ENCODE data around the gene CCDC124.
"Not testable (repeated sequence)": the region's sequence is repeated elsewhere in the genome, so short reads cannot be mapped to it uniquely, and the experiment has no call there.

CCDC124 gene

GRCh38 chr19:17932485-17933338 lies at the start of gene CCDC124:
CCDC124 (plus strand) TSS chr19:17933015; CDS start chr19:17936421, 3,406 bp downstream.
- Histone ChIP-seq H3K9me3 (ENCODE audit: control insufficient read depth, low read length) (no peaks in the 10 kb centered on the region), H3K36me3 (ENCODE audit: control insufficient read depth, insufficient read depth, low read length, severe bottlenecking) (no peaks in the 10 kb centered on the region), H3K9ac (ENCODE audit: low read length) (peak within 1 kb of the TSS; percentile 96), H3K4me1 (ENCODE audit: control insufficient read depth, insufficient read depth, low read length) (peaks cover 19% of the 10 kb centered on the region), H3K4me3 (ENCODE audit: low read length) (peak within 1 kb of the TSS; percentile 96), H3K27me3 (replicated peaks; ENCODE audit: control insufficient read depth, insufficient read depth, low read length) (peaks cover 11% of the 10 kb centered on the region)
- peak; percentile 96 for DNase-seq (ENCODE audit: low read depth)

- H3K27me3 ChIP-seq (replicated peaks; ENCODE audit: control insufficient read depth, insufficient read depth, low read length), result peaks cover 18% of the 10 kb centered on the region
- DNase-seq (ENCODE audit: low read depth), result no peak
These were observed 49.0 kb upstream of the CCDC124 start for GRCh38 chr19:17883627-17884410.

GRCh38 chr19:17886515-17886914 lies 46.3 kb upstream of the CCDC124 start:
- Histone ChIP-seq H3K9ac (ENCODE audit: low read length) (no peak overlapping the region), H3K36me3 (ENCODE audit: control insufficient read depth, insufficient read depth, low read length, severe bottlenecking) (no peaks in the 10 kb centered on the region), H3K9me3 (ENCODE audit: control insufficient read depth, low read length) (no peaks in the 10 kb centered on the region), H3K4me1 (ENCODE audit: control insufficient read depth, insufficient read depth, low read length) (no peaks in the 10 kb centered on the region), H3K27me3 (replicated peaks; ENCODE audit: control insufficient read depth, insufficient read depth, low read length) (peaks cover 21% of the 10 kb centered on the region), H3K4me3 (ENCODE audit: low read length) (no peak overlapping the region)
- no peak for DNase-seq (ENCODE audit: low read depth)

More at GRCh38 chr19:17883627-17884410, 49.0 kb upstream of the CCDC124 start:
- no peaks in the 10 kb centered on the region for H3K4me1 ChIP-seq (ENCODE audit: control insufficient read depth, insufficient read depth, low read length)
- no peaks in the 10 kb centered on the region for H3K36me3 ChIP-seq (ENCODE audit: control insufficient read depth, insufficient read depth, low read length, severe bottlenecking)
- no peak overlapping the region for H3K9ac ChIP-seq (ENCODE audit: low read length)
- no peak overlapping the region for H3K4me3 ChIP-seq (ENCODE audit: low read length)
- no peaks in the 10 kb centered on the region for H3K9me3 ChIP-seq (ENCODE audit: control insufficient read depth, low read length)

- H3K9me3 ChIP-seq (ENCODE audit: control insufficient read depth, low read length); H3K9ac ChIP-seq (ENCODE audit: low read length); DNase-seq (ENCODE audit: low read depth); H3K4me1 ChIP-seq (ENCODE audit: control insufficient read depth, insufficient read depth, low read length); H3K4me3 ChIP-seq (ENCODE audit: low read length); H3K36me3 ChIP-seq (ENCODE audit: control insufficient read depth, insufficient read depth, low read length, severe bottlenecking): not testable (repeated sequence)
- peaks cover 20% of the 10 kb centered on the region for H3K27me3 ChIP-seq (replicated peaks; ENCODE audit: control insufficient read depth, insufficient read depth, low read length)
These were observed 45.6 kb upstream of the CCDC124 start for GRCh38 chr19:17887221-17887620.

GRCh38 chr19:17888260-17888659 lies 44.6 kb upstream of the CCDC124 start:
- H3K27me3 ChIP-seq (replicated peaks; ENCODE audit: control insufficient read depth, insufficient read depth, low read length), result peaks cover 20% of the 10 kb centered on the region
- H3K9ac ChIP-seq (ENCODE audit: low read length), result no peak overlapping the region
- H3K4me1 ChIP-seq (ENCODE audit: control insufficient read depth, insufficient read depth, low read length), result no peaks in the 10 kb centered on the region
- H3K9me3 ChIP-seq (ENCODE audit: control insufficient read depth, low read length), result no peaks in the 10 kb centered on the region
- H3K36me3 ChIP-seq (ENCODE audit: control insufficient read depth, insufficient read depth, low read length, severe bottlenecking), result no peaks in the 10 kb centered on the region
- DNase-seq (ENCODE audit: low read depth), result no peak
- H3K4me3 ChIP-seq (ENCODE audit: low read length), result no peak overlapping the region

GRCh38 chr19:17889609-17890214 lies 43.1 kb upstream of the CCDC124 start:
- H3K27me3 ChIP-seq (replicated peaks; ENCODE audit: control insufficient read depth, insufficient read depth, low read length), result peaks cover 28% of the 10 kb centered on the region
- no peak overlapping the region for H3K9ac ChIP-seq (ENCODE audit: low read length)
- no peaks in the 10 kb centered on the region for H3K4me1 ChIP-seq (ENCODE audit: control insufficient read depth, insufficient read depth, low read length)
- H3K36me3 ChIP-seq (ENCODE audit: control insufficient read depth, insufficient read depth, low read length, severe bottlenecking), result no peaks in the 10 kb centered on the region
- DNase-seq (ENCODE audit: low read depth), result peak; percentile 70
- no peaks in the 10 kb centered on the region for H3K9me3 ChIP-seq (ENCODE audit: control insufficient read depth, low read length)
- H3K4me3 ChIP-seq (ENCODE audit: low read length), result no peak overlapping the region

- H3K36me3 ChIP-seq (ENCODE audit: control insufficient read depth, insufficient read depth, low read length, severe bottlenecking), result no peaks in the 10 kb centered on the region
- no peak for DNase-seq (ENCODE audit: low read depth)
- H3K4me1 ChIP-seq (ENCODE audit: control insufficient read depth, insufficient read depth, low read length), result no peaks in the 10 kb centered on the region
- H3K4me3 ChIP-seq (ENCODE audit: low read length), result no peak overlapping the region
- H3K9me3 ChIP-seq (ENCODE audit: control insufficient read depth, low read length), result no peaks in the 10 kb centered on the region
- peaks cover 40% of the 10 kb centered on the region for H3K27me3 ChIP-seq (replicated peaks; ENCODE audit: control insufficient read depth, insufficient read depth, low read length)
- no peak overlapping the region for H3K9ac ChIP-seq (ENCODE audit: low read length)
These were observed 39.0 kb upstream of the CCDC124 start for GRCh38 chr19:17893766-17894165.

- H3K27me3 ChIP-seq (replicated peaks; ENCODE audit: control insufficient read depth, insufficient read depth, low read length), result peaks cover 5% of the 10 kb centered on the region
- no peak overlapping the region for H3K4me3 ChIP-seq (ENCODE audit: low read length)
- no peaks in the 10 kb centered on the region for H3K4me1 ChIP-seq (ENCODE audit: control insufficient read depth, insufficient read depth, low read length)
- DNase-seq (ENCODE audit: low read depth), result peak; percentile 41
- peaks cover 1% of the 10 kb centered on the region for H3K9me3 ChIP-seq (ENCODE audit: control insufficient read depth, low read length)
- no peaks in the 10 kb centered on the region for H3K36me3 ChIP-seq (ENCODE audit: control insufficient read depth, insufficient read depth, low read length, severe bottlenecking)
- no peak overlapping the region for H3K9ac ChIP-seq (ENCODE audit: low read length)
These were observed 30.1 kb upstream of the CCDC124 start for GRCh38 chr19:17902701-17903100.

GRCh38 chr19:17908244-17908643 lies 24.6 kb upstream of the CCDC124 start:
- H3K36me3 ChIP-seq (ENCODE audit: control insufficient read depth, insufficient read depth, low read length, severe bottlenecking), result no peaks in the 10 kb centered on the region
- DNase-seq (ENCODE audit: low read depth), result no peak
- H3K4me1 ChIP-seq (ENCODE audit: control insufficient read depth, insufficient read depth, low read length), result no peaks in the 10 kb centered on the region
- peaks cover 13% of the 10 kb centered on the region for H3K9me3 ChIP-seq (ENCODE audit: control insufficient read depth, low read length)
- no peaks in the 10 kb centered on the region for H3K27me3 ChIP-seq (replicated peaks; ENCODE audit: control insufficient read depth, insufficient read depth, low read length)
- H3K9ac ChIP-seq (ENCODE audit: low read length), result no peak overlapping the region
- H3K4me3 ChIP-seq (ENCODE audit: low read length), result no peak overlapping the region

- DNase-seq (ENCODE audit: low read depth), result no peak
- H3K9ac ChIP-seq (ENCODE audit: low read length), result no peak overlapping the region
- no peak overlapping the region for H3K4me3 ChIP-seq (ENCODE audit: low read length)
- H3K36me3 ChIP-seq (ENCODE audit: control insufficient read depth, insufficient read depth, low read length, severe bottlenecking), result no peaks in the 10 kb centered on the region
- H3K9me3 ChIP-seq (ENCODE audit: control insufficient read depth, low read length), result peaks cover 16% of the 10 kb centered on the region
- H3K27me3 ChIP-seq (replicated peaks; ENCODE audit: control insufficient read depth, insufficient read depth, low read length), result no peaks in the 10 kb centered on the region
- H3K4me1 ChIP-seq (ENCODE audit: control insufficient read depth, insufficient read depth, low read length), result no peaks in the 10 kb centered on the region
These were observed 23.6 kb upstream of the CCDC124 start for GRCh38 chr19:17909003-17909732.
